Activated T-cell treated with anti-CD3 and anti-CD28 coated beads, Interleukin-2, amount 50 U/mL, for 4 hours (primary cell): Measurements from ENCODE around the gene LSAMP. TPM values are rescaled to one million over a fixed set of nuclear protein-coding genes. Genes with fewer than 3 reads are reported as not detected.

ENCODE experiments used
- ATAC-seq, 2 donors: fragments of 200-7000 bp; cut with Tn5 transposase; one replicate each; pipeline ENCODE4 v1.10.0; 2021
- DNase-seq: peaks from one replicate; pipeline ENCODE4 v3.0.0-alpha.2; 2020
- H3K27me3 Mint-ChIP-seq: one replicate; pipeline ENCODE4 v1.8.0; 2021; ENCODE audit warnings: low read depth, mixed read lengths
- H3K36me3 Mint-ChIP-seq: one replicate; pipeline ENCODE4 v1.8.0; 2022; ENCODE audit warnings: mixed read lengths; ENCODE audit not compliant: insufficient read depth
- H3K4me1 Mint-ChIP-seq: one replicate; pipeline ENCODE4 v1.8.0; 2021; ENCODE audit warnings: low read depth, mixed read lengths
- H3K4me3 Mint-ChIP-seq: one replicate; pipeline ENCODE4 v1.8.0; 2021; ENCODE audit warnings: mild to moderate bottlenecking, moderate library complexity, mixed read lengths
- H3K9me3 Mint-ChIP-seq: one replicate; pipeline ENCODE4 v1.8.0; 2021; ENCODE audit warnings: mixed read lengths
- total RNA-seq, 3 donors: library from RNA; stranded (reverse); gene quantifications; one replicate each; pipeline ENCODE4 v1.2.1, GENCODE V29; 2021

Gene LSAMP
- total RNA-seq, 3 donors from 2014 or later, result not detected

GRCh38 chr3:115833074-115833473 lies 612.2 kb downstream of the LSAMP start:
- H3K36me3 Mint-ChIP-seq, result no peaks in the 10 kb centered on the region
- no peaks in the 10 kb centered on the region for H3K9me3 Mint-ChIP-seq
- no peak overlapping the region for H3K4me3 Mint-ChIP-seq
- no peaks in the 10 kb centered on the region for H3K4me1 Mint-ChIP-seq
- H3K27me3 Mint-ChIP-seq, result peaks cover 7% of the 10 kb centered on the region
- ATAC-seq (no peak), DNase-seq (no peak)

- Mint-ChIP-seq H3K4me3 (no peak overlapping the region), H3K27me3 (peaks cover 8% of the 10 kb centered on the region), H3K36me3 (no peaks in the 10 kb centered on the region), H3K9me3 (no peaks in the 10 kb centered on the region), H3K4me1 (no peaks in the 10 kb centered on the region)
- DNase-seq (no peak), ATAC-seq (no peak)
Measured at GRCh38 chr3:115832265-115832664, 613.0 kb downstream of the LSAMP start.

GRCh38 chr3:115831864-115832263 lies 613.4 kb downstream of the LSAMP start:
- no peaks in the 10 kb centered on the region for H3K4me1 Mint-ChIP-seq
- no peak for ATAC-seq
- no peak overlapping the region for H3K4me3 Mint-ChIP-seq
- no peaks in the 10 kb centered on the region for H3K9me3 Mint-ChIP-seq
- peaks cover 11% of the 10 kb centered on the region for H3K27me3 Mint-ChIP-seq
- no peak for DNase-seq
- H3K36me3 Mint-ChIP-seq, result no peaks in the 10 kb centered on the region

- no peak for DNase-seq
- H3K9me3 Mint-ChIP-seq, result no peaks in the 10 kb centered on the region
- no peak overlapping the region for H3K4me3 Mint-ChIP-seq
- no peaks in the 10 kb centered on the region for H3K36me3 Mint-ChIP-seq
- H3K27me3 Mint-ChIP-seq, result peaks cover 15% of the 10 kb centered on the region
- H3K4me1 Mint-ChIP-seq, result no peaks in the 10 kb centered on the region
- no peak for ATAC-seq
Measured at GRCh38 chr3:115830764-115831395, 614.4 kb downstream of the LSAMP start.

GRCh38 chr3:115828401-115828800 lies 616.9 kb downstream of the LSAMP start:
- Mint-ChIP-seq H3K36me3 (no peaks in the 10 kb centered on the region), H3K9me3 (no peaks in the 10 kb centered on the region), H3K27me3 (peaks cover 15% of the 10 kb centered on the region), H3K4me3 (no peak overlapping the region), H3K4me1 (no peaks in the 10 kb centered on the region)
- ATAC-seq (no peak), DNase-seq (no peak)

- ATAC-seq (no peak), DNase-seq (no peak)
- H3K27me3 Mint-ChIP-seq, result peaks cover 12% of the 10 kb centered on the region
- no peaks in the 10 kb centered on the region for H3K9me3 Mint-ChIP-seq
- no peaks in the 10 kb centered on the region for H3K36me3 Mint-ChIP-seq
- no peaks in the 10 kb centered on the region for H3K4me1 Mint-ChIP-seq
- no peak overlapping the region for H3K4me3 Mint-ChIP-seq
Measured at GRCh38 chr3:115827495-115827894, 617.8 kb downstream of the LSAMP start.

- peaks cover 12% of the 10 kb centered on the region for H3K27me3 Mint-ChIP-seq
- no peaks in the 10 kb centered on the region for H3K36me3 Mint-ChIP-seq
- DNase-seq (no peak), ATAC-seq (no peak)
- no peak overlapping the region for H3K4me3 Mint-ChIP-seq
- H3K9me3 Mint-ChIP-seq, result no peaks in the 10 kb centered on the region
- no peaks in the 10 kb centered on the region for H3K4me1 Mint-ChIP-seq
Measured at GRCh38 chr3:115825046-115825445, 620.2 kb downstream of the LSAMP start.

- Mint-ChIP-seq H3K9me3 (no peaks in the 10 kb centered on the region), H3K4me1 (no peaks in the 10 kb centered on the region), H3K4me3 (no peak overlapping the region), H3K27me3 (peaks cover 7% of the 10 kb centered on the region), H3K36me3 (no peaks in the 10 kb centered on the region)
- peak in 1 of 2 donors; percentile 38 for ATAC-seq
- DNase-seq, result no peak
Measured at GRCh38 chr3:115823083-115823482, 622.2 kb downstream of the LSAMP start.

- DNase-seq (no peak), ATAC-seq (no peak)
- Mint-ChIP-seq H3K27me3 (peaks cover 7% of the 10 kb centered on the region), H3K4me3 (no peak overlapping the region), H3K4me1 (no peaks in the 10 kb centered on the region), H3K9me3 (no peaks in the 10 kb centered on the region), H3K36me3 (no peaks in the 10 kb centered on the region)
Measured at GRCh38 chr3:115822579-115822978, 622.7 kb downstream of the LSAMP start.

GRCh38 chr3:115819785-115820384 lies 625.4 kb downstream of the LSAMP start:
- ATAC-seq (peak; percentile 86 to 87), DNase-seq (peak; percentile 36)
- H3K4me1 Mint-ChIP-seq, result no peaks in the 10 kb centered on the region
- no peak overlapping the region for H3K4me3 Mint-ChIP-seq
- no peaks in the 10 kb centered on the region for H3K27me3 Mint-ChIP-seq
- no peaks in the 10 kb centered on the region for H3K9me3 Mint-ChIP-seq
- H3K36me3 Mint-ChIP-seq, result no peaks in the 10 kb centered on the region

GRCh38 chr3:115814778-115815380 lies 630.4 kb downstream of the LSAMP start:
- DNase-seq (peak; percentile 66), ATAC-seq (peak; percentile 60 to 63)
- Mint-ChIP-seq H3K27me3 (peaks cover 6% of the 10 kb centered on the region), H3K36me3 (no peaks in the 10 kb centered on the region), H3K4me1 (no peaks in the 10 kb centered on the region), H3K4me3 (no peak overlapping the region), H3K9me3 (no peaks in the 10 kb centered on the region)

- Mint-ChIP-seq H3K9me3 (no peaks in the 10 kb centered on the region), H3K36me3 (no peaks in the 10 kb centered on the region), H3K4me3 (no peak overlapping the region), H3K4me1 (no peaks in the 10 kb centered on the region), H3K27me3 (peaks cover 12% of the 10 kb centered on the region)
- DNase-seq (no peak), ATAC-seq (no peak)
Measured at GRCh38 chr3:115814006-115814405, 631.3 kb downstream of the LSAMP start.

- Mint-ChIP-seq H3K4me1 (no peaks in the 10 kb centered on the region), H3K27me3 (peaks cover 24% of the 10 kb centered on the region), H3K4me3 (no peak overlapping the region), H3K9me3 (no peaks in the 10 kb centered on the region), H3K36me3 (no peaks in the 10 kb centered on the region)
- DNase-seq, result no peak
- ATAC-seq, result no peak
Measured at GRCh38 chr3:115808816-115809215, 636.5 kb downstream of the LSAMP start.

- no peaks in the 10 kb centered on the region for H3K9me3 Mint-ChIP-seq
- H3K27me3 Mint-ChIP-seq, result peaks cover 29% of the 10 kb centered on the region
- no peaks in the 10 kb centered on the region for H3K36me3 Mint-ChIP-seq
- H3K4me1 Mint-ChIP-seq, result no peaks in the 10 kb centered on the region
- DNase-seq, result no peak
- no peak for ATAC-seq
- no peak overlapping the region for H3K4me3 Mint-ChIP-seq
Measured at GRCh38 chr3:115808244-115808643, 637.0 kb downstream of the LSAMP start.

GRCh38 chr3:115806501-115806900 lies 638.8 kb downstream of the LSAMP start:
- H3K36me3 Mint-ChIP-seq, result no peaks in the 10 kb centered on the region
- no peak overlapping the region for H3K4me3 Mint-ChIP-seq

More at GRCh38 chr3:115806501-115806900, 638.8 kb downstream of the LSAMP start:
- H3K4me1 Mint-ChIP-seq, result no peaks in the 10 kb centered on the region
- ATAC-seq (no peak), DNase-seq (no peak)
- H3K9me3 Mint-ChIP-seq, result no peaks in the 10 kb centered on the region
- peaks cover 39% of the 10 kb centered on the region for H3K27me3 Mint-ChIP-seq
